ENCODE data around the gene EMX1. TPM values are rescaled to one million over a fixed set of nuclear protein-coding genes. Genes with fewer than 3 reads are reported as not detected.

The EMX1 gene
- total and polyA plus RNA-seq, 2 experiments from 2014 or later, result not detected

- H3K9me2 ChIP-seq (ENCODE audit: insufficient read depth), result no peaks in the 10 kb centered on the region
- no peak overlapping the region for H3K27ac ChIP-seq
- TF ChIP-seq EZH2phosphoT487 (IDR thresholded peaks at IDR 0.05; ENCODE audit: insufficient read depth, low read depth), result no peak
- no peak for TF ChIP-seq EZH2 (IDR thresholded peaks at IDR 0.05; ENCODE audit: insufficient read depth, poor library complexity, severe bottlenecking)
- no peak overlapping the region for H3K9ac ChIP-seq
- in situ Hi-C loops (cut with MboI), result no loop called here
- H4K20me1 ChIP-seq (ENCODE audit: insufficient read depth), result no peaks in the 10 kb centered on the region
- H3K36me3 ChIP-seq (ENCODE audit: low read depth), result no peaks in the 10 kb centered on the region
- H3K4me3 ChIP-seq, result no peak overlapping the region
- no peak overlapping the region for H3K4me2 ChIP-seq (ENCODE audit: unreplicated experiment)
- H3K79me2 ChIP-seq (ENCODE audit: insufficient read depth), result no peaks in the 10 kb centered on the region
- 92 to 97% methylated on average over 5 of the region's 5 CpGs for WGBS, 2 experiments (ENCODE audit: low coverage in 1 of 2, low lambda C conversion rate in 2 of 2, missing lambda C conversion rate in 2 of 2)
- peaks cover 14% of the 10 kb centered on the region for H3K4me1 ChIP-seq (ENCODE audit: insufficient read depth)
- no peak for DNase-seq
- H2AFZ ChIP-seq, result no peak overlapping the region
- H3K27me3 ChIP-seq (replicated peaks; ENCODE audit: insufficient read depth), result peaks cover 19% of the 10 kb centered on the region
- H3F3A ChIP-seq (ENCODE audit: insufficient read depth), result no peaks in the 10 kb centered on the region
- H3K9me3 ChIP-seq (ENCODE audit: low read depth), result no peaks in the 10 kb centered on the region
Measured at GRCh38 chr2:72933207-72933606, 15.9 kb downstream of the EMX1 start.

- Histone ChIP-seq H3K4me1 (ENCODE audit: insufficient read depth) (peaks cover 14% of the 10 kb centered on the region), H3K4me3 (no peak overlapping the region), H3F3A (ENCODE audit: insufficient read depth) (no peaks in the 10 kb centered on the region), H3K9ac (no peak overlapping the region), H3K36me3 (ENCODE audit: low read depth) (no peaks in the 10 kb centered on the region), H3K79me2 (ENCODE audit: insufficient read depth) (no peaks in the 10 kb centered on the region), H4K20me1 (ENCODE audit: insufficient read depth) (no peaks in the 10 kb centered on the region), H3K27ac (no peak overlapping the region), H3K27me3 (replicated peaks; ENCODE audit: insufficient read depth) (peaks cover 14% of the 10 kb centered on the region), H3K9me3 (ENCODE audit: low read depth) (no peaks in the 10 kb centered on the region), H3K4me2 (ENCODE audit: unreplicated experiment) (no peak overlapping the region), H3K9me2 (ENCODE audit: insufficient read depth) (no peaks in the 10 kb centered on the region), H2AFZ (no peak overlapping the region)
- in situ Hi-C loops (cut with MboI), result no loop called here
- WGBS, 2 experiments (ENCODE audit: low coverage in 1 of 2, low lambda C conversion rate in 2 of 2, missing lambda C conversion rate in 2 of 2), result 89% methylated on average over 11 to 12 of the region's 12 CpGs
- DNase-seq, result no peak
- no peak for TF ChIP-seq EZH2 (IDR thresholded peaks at IDR 0.05; ENCODE audit: insufficient read depth, poor library complexity, severe bottlenecking)
- no peak for TF ChIP-seq EZH2phosphoT487 (IDR thresholded peaks at IDR 0.05; ENCODE audit: insufficient read depth, low read depth)
Measured at GRCh38 chr2:72933646-72934151, 16.4 kb downstream of the EMX1 start.

GRCh38 chr2:72934683-72935610, 17.6 kb downstream of the EMX1 start:
- H3K79me2 ChIP-seq (ENCODE audit: insufficient read depth), result no peaks in the 10 kb centered on the region
- H3K9me3 ChIP-seq (ENCODE audit: low read depth), result no peaks in the 10 kb centered on the region
- DNase-seq, result no peak
- H3K4me3 ChIP-seq, result no peak overlapping the region
- no peak for TF ChIP-seq EZH2 (IDR thresholded peaks at IDR 0.05; ENCODE audit: insufficient read depth, poor library complexity, severe bottlenecking)
- TF ChIP-seq EZH2phosphoT487 (IDR thresholded peaks at IDR 0.05; ENCODE audit: insufficient read depth, low read depth), result no peak
- 84 to 88% methylated on average over 14 of the region's 14 CpGs for WGBS, 2 experiments (ENCODE audit: low coverage in 1 of 2, low lambda C conversion rate in 2 of 2, missing lambda C conversion rate in 2 of 2)
- H3K4me1 ChIP-seq (ENCODE audit: insufficient read depth), result peaks cover 14% of the 10 kb centered on the region
- H2AFZ ChIP-seq, result no peak overlapping the region
- H4K20me1 ChIP-seq (ENCODE audit: insufficient read depth), result no peaks in the 10 kb centered on the region
- in situ Hi-C loops (cut with MboI), result no loop called here
- H3K9me2 ChIP-seq (ENCODE audit: insufficient read depth), result no peaks in the 10 kb centered on the region
- 0 out of 2 replicates have a peak, but pooled peaks cover 3% of the 10 kb centered on the region for H3K27me3 ChIP-seq (replicated peaks; ENCODE audit: insufficient read depth)
- H3K9ac ChIP-seq, result no peak overlapping the region
- no peaks in the 10 kb centered on the region for H3F3A ChIP-seq (ENCODE audit: insufficient read depth)
- H3K27ac ChIP-seq, result no peak overlapping the region
- H3K4me2 ChIP-seq (ENCODE audit: unreplicated experiment), result no peak overlapping the region
- no peaks in the 10 kb centered on the region for H3K36me3 ChIP-seq (ENCODE audit: low read depth)

- Histone ChIP-seq H3K9me2 (ENCODE audit: insufficient read depth) (no peaks in the 10 kb centered on the region), H3K4me2 (ENCODE audit: unreplicated experiment) (no peak overlapping the region), H3K27ac (no peak overlapping the region), H3F3A (ENCODE audit: insufficient read depth) (no peaks in the 10 kb centered on the region), H3K9me3 (ENCODE audit: low read depth) (no peaks in the 10 kb centered on the region), H3K4me3 (no peak overlapping the region), H3K79me2 (ENCODE audit: insufficient read depth) (no peaks in the 10 kb centered on the region), H4K20me1 (ENCODE audit: insufficient read depth) (no peaks in the 10 kb centered on the region), H3K36me3 (ENCODE audit: low read depth) (no peaks in the 10 kb centered on the region), H3K4me1 (ENCODE audit: insufficient read depth) (peaks cover 17% of the 10 kb centered on the region), H3K9ac (no peak overlapping the region), H3K27me3 (replicated peaks; ENCODE audit: insufficient read depth) (no peaks in the 10 kb centered on the region), H2AFZ (no peak overlapping the region)
- TF ChIP-seq EZH2phosphoT487 (IDR thresholded peaks at IDR 0.05; ENCODE audit: insufficient read depth, low read depth) (no peak), EZH2 (IDR thresholded peaks at IDR 0.05; ENCODE audit: insufficient read depth, poor library complexity, severe bottlenecking) (no peak)
- DNase-seq, result no peak
- 73 to 95% methylated on average over 2 of the region's 2 CpGs for WGBS, 2 experiments (ENCODE audit: low coverage in 1 of 2, low lambda C conversion rate in 2 of 2, missing lambda C conversion rate in 2 of 2)
- in situ Hi-C loops (cut with MboI), result no loop called here
Measured at GRCh38 chr2:72935611-72935957, 18.3 kb downstream of the EMX1 start.
